ENCODE data around the gene DHRS11. TPM values are rescaled to one million over a fixed set of nuclear protein-coding genes. Genes with fewer than 3 reads are reported as not detected.
A peak's percentile ranks its signal among the peaks of the same experiment; 100 is the strongest.

The DHRS11 gene
- polyA plus RNA-seq, 3 donors = 1.2 to 4.3 (median 2.7) TPM

- intact Hi-C loops (cut with micrococcal nuclease) = no loop called here
- peaks cover 46 to 69% of the 10 kb centered on the region in 2 donors for H3K27me3 ChIP-seq (ENCODE audit: control insufficient read depth in 2 of 2, insufficient read depth in 2 of 2, low read length in 2 of 2)
Measured at GRCh38 chr17:36641877-36642845, 50.5 kb downstream of the DHRS11 start.

GRCh38 chr17:36643086-36643685 is 51.5 kb downstream of the DHRS11 start:
- Histone ChIP-seq H3K4me2 (replicated peaks; ENCODE audit: extremely low read depth, low read length, poor library complexity, severe bottlenecking) (no peak overlapping the region), H2AFZ (ENCODE audit: insufficient read depth, low read depth, low read length, poor library complexity, severe bottlenecking) (no peak overlapping the region), H3K4me1 (ENCODE audit: control insufficient read depth in 1 of 2, insufficient read depth in 2 of 2, low read length in 2 of 2) (no peaks in the 10 kb centered on the region), H3K79me2 (ENCODE audit: insufficient read depth, low read length) (no peaks in the 10 kb centered on the region), H3K36me3 (replicated peaks in 1 of 2; ENCODE audit: control insufficient read depth in 1 of 2, insufficient read depth in 2 of 2, low read length in 2 of 2) (no peaks in the 10 kb centered on the region), H3K9me3 (replicated peaks in 1 of 2; ENCODE audit: control insufficient read depth in 1 of 2, insufficient read depth in 1 of 2, low read length in 2 of 2) (peaks cover 0 to 16% of the 10 kb centered on the region in 2 donors), H3K9ac (ENCODE audit: insufficient read depth, low read length, poor library complexity, severe bottlenecking) (no peak overlapping the region), H3K27ac (ENCODE audit: low read depth in 1 of 2, low read length in 2 of 2) (no peak overlapping the region), H4K20me1 (ENCODE audit: insufficient read depth, low read length) (no peaks in the 10 kb centered on the region), H3K27me3 (ENCODE audit: control insufficient read depth in 2 of 2, insufficient read depth in 2 of 2, low read length in 2 of 2) (peaks cover 46 to 69% of the 10 kb centered on the region in 2 donors), H3K4me3 (replicated peaks in 1 of 3; ENCODE audit: low read depth in 2 of 3, low read length in 3 of 3) (no peak overlapping the region)
- H3K27me3 Mint-ChIP-seq (ENCODE audit: low read depth in 3 of 3) = peaks cover 66 to 83% (median 70%) of the 10 kb centered on the region in 3 donors
- peak overlapping the region in 1 of 2 donors; percentile 83 for H3K4me3 Mint-ChIP-seq
- no CpG with 5 or more reads among the region's 3 CpGs for WGBS (ENCODE audit: insufficient coverage)
- intact Hi-C loops (cut with micrococcal nuclease) = no loop called here
- no peak overlapping the region for H3K27ac Mint-ChIP-seq
- peaks cover 0 to 2% of the 10 kb centered on the region in 2 donors for H3K36me3 Mint-ChIP-seq
- peaks cover 4% of the 10 kb centered on the region for H3K4me1 Mint-ChIP-seq
- TF ChIP-seq, protein P1, sequence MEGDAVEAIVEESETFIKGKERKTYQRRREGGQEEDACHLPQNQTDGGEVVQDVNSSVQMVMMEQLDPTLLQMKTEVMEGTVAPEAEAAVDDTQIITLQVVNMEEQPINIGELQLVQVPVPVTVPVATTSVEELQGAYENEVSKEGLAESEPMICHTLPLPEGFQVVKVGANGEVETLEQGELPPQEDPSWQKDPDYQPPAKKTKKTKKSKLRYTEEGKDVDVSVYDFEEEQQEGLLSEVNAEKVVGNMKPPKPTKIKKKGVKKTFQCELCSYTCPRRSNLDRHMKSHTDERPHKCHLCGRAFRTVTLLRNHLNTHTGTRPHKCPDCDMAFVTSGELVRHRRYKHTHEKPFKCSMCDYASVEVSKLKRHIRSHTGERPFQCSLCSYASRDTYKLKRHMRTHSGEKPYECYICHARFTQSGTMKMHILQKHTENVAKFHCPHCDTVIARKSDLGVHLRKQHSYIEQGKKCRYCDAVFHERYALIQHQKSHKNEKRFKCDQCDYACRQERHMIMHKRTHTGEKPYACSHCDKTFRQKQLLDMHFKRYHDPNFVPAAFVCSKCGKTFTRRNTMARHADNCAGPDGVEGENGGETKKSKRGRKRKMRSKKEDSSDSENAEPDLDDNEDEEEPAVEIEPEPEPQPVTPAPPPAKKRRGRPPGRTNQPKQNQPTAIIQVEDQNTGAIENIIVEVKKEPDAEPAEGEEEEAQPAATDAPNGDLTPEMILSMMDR (IDR thresholded peaks at IDR 0.05) = no peak
- DNase-seq = no peak
- peaks cover 0 to 10% (median 2%) of the 10 kb centered on the region in 7 donors for H3K9me3 Mint-ChIP-seq

More at GRCh38 chr17:36641877-36642845, 50.5 kb downstream of the DHRS11 start:
- Mint-ChIP-seq H3K4me1 (peaks cover 4% of the 10 kb centered on the region), H3K9me3 (peaks cover 0 to 8% (median 2%) of the 10 kb centered on the region in 7 donors), H3K27me3 (ENCODE audit: low read depth in 3 of 3) (peaks cover 63 to 79% (median 73%) of the 10 kb centered on the region in 3 donors), H3K4me3 (peak overlapping the region in 1 of 2 donors; percentile 83), H3K27ac (peak overlapping the region in 1 of 7 donors; percentile 60), H3K36me3 (peaks cover 0 to 2% of the 10 kb centered on the region in 2 donors)
- no peak overlapping the region for H3K4me3 ChIP-seq (replicated peaks in 1 of 3; ENCODE audit: low read depth in 2 of 3, low read length in 3 of 3)
- no peak overlapping the region for H3K4me2 ChIP-seq (replicated peaks; ENCODE audit: extremely low read depth, low read length, poor library complexity, severe bottlenecking)
- H3K36me3 ChIP-seq (replicated peaks in 1 of 2; ENCODE audit: control insufficient read depth in 1 of 2, insufficient read depth in 2 of 2, low read length in 2 of 2) = no peaks in the 10 kb centered on the region
- 4% methylated on average over 26 of the region's 64 CpGs for WGBS (ENCODE audit: insufficient coverage)
- DNase-seq = no peak
- H2AFZ ChIP-seq (ENCODE audit: insufficient read depth, low read depth, low read length, poor library complexity, severe bottlenecking) = peak overlapping the region; percentile 21
- no peak overlapping the region for H3K27ac ChIP-seq (ENCODE audit: low read depth in 1 of 2, low read length in 2 of 2)
- no peaks in the 10 kb centered on the region for H4K20me1 ChIP-seq (ENCODE audit: insufficient read depth, low read length)
- H3K9ac ChIP-seq (ENCODE audit: insufficient read depth, low read length, poor library complexity, severe bottlenecking) = peak overlapping the region; percentile 4
- H3K79me2 ChIP-seq (ENCODE audit: insufficient read depth, low read length) = no peaks in the 10 kb centered on the region
- TF ChIP-seq, protein P1 (IDR thresholded peaks at IDR 0.05) = no peak
- no peaks in the 10 kb centered on the region for H3K4me1 ChIP-seq (ENCODE audit: control insufficient read depth in 1 of 2, insufficient read depth in 2 of 2, low read length in 2 of 2)
- H3K9me3 ChIP-seq (replicated peaks in 1 of 2; ENCODE audit: control insufficient read depth in 1 of 2, insufficient read depth in 1 of 2, low read length in 2 of 2) = peaks cover 0 to 16% of the 10 kb centered on the region in 2 donors
